B cell (primary cell): Measurements from ENCODE around the gene TMEM164.

Experiments used
- CTCF ChIP-seq: fragments of 200-600 bp; IDR thresholded peaks from one replicate; pipeline ENCODE4 v1.8.0; 2022; ENCODE audit warnings: antibody characterized with exemption, mild to moderate bottlenecking
- EZH2 ChIP-seq: IDR thresholded peaks from 2 replicates; pipeline ENCODE4 v1.6.1; 2012; ENCODE audit warnings: borderline replicate concordance, low read depth, mild to moderate bottlenecking, moderate library complexity, low read length; ENCODE audit not compliant: insufficient read depth, poor library complexity, severe bottlenecking

DNA sequence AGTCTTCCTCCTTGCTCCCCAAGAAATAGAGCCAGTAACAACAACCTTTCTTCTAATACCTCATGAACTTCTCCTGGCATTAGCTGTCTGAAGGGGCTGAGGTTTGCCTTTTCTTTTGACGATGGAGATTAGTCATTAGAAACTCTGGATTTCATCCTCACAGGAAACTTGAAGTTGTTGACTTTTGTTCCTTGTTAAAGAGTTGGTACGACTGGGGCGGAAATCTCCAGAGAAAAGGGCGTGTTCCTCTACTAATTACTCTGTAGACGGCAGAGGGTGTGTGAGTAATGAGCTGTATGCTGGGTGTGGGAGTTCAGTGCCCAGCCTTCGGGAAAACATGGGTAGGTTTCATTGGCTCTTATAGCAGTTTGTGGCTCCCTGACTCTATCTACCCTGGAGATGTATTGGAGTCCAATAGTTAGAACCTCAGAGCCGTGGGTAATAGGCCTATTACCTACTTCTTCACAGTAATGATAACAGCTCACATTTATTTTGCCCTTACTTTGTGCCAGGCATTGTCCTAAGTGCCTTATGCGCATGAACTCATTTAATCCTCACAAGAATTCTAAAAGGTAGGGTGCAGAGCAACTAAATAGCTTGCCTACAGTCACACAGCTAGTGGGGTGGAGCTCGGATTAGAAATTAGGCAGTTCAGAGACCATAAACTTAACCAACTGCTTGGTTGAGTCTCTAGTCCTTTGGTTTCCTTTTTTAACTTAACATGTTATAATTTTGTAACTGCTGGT is 23.4 kb downstream of the TMEM164 start:
- TF ChIP-seq CTCF, result no peak
- no peak for TF ChIP-seq EZH2
